GM18498 (cell line): Measurements from ENCODE around the gene TMEM117.
"Not testable (repeated sequence)": the region's sequence is repeated elsewhere in the genome, so short reads cannot be mapped to it uniquely, and the experiment has no call there.

Experiments
- ATAC-seq: cut with Tn5 transposase; IDR thresholded peaks from one replicate; pipeline ENCODE4 v1.9.1; 2021; ENCODE audit warnings: mild to moderate bottlenecking, moderate library complexity; ENCODE audit not compliant: unreplicated experiment

Gene TMEM117

GRCh38 chr12:44193281-44193680, 357.4 kb downstream of the TMEM117 start:
- ATAC-seq = peak; percentile 96

GRCh38 chr12:44195719-44196118, 359.8 kb downstream of the TMEM117 start:
- ATAC-seq = not testable (repeated sequence)

DNA sequence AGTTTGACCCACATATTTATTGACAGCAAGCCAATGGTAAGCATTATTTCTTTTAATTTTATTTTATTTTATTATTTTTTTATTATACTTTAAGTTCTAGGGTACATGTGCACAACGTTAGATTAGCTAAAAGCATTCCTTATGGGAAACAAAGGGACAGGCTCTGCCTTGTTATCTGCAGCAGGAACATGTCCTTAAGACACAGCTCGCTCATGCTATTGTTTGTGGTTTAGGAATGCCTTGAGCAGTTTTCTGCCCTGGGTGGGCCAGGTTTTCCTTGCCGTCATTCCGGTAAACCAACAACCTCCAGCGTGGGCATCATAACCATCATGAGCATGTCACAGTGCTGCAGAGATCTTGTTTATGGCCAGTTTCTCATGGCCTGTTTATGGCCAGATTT, 370.2 kb downstream of the TMEM117 start:
- ATAC-seq = no peak

DNA sequence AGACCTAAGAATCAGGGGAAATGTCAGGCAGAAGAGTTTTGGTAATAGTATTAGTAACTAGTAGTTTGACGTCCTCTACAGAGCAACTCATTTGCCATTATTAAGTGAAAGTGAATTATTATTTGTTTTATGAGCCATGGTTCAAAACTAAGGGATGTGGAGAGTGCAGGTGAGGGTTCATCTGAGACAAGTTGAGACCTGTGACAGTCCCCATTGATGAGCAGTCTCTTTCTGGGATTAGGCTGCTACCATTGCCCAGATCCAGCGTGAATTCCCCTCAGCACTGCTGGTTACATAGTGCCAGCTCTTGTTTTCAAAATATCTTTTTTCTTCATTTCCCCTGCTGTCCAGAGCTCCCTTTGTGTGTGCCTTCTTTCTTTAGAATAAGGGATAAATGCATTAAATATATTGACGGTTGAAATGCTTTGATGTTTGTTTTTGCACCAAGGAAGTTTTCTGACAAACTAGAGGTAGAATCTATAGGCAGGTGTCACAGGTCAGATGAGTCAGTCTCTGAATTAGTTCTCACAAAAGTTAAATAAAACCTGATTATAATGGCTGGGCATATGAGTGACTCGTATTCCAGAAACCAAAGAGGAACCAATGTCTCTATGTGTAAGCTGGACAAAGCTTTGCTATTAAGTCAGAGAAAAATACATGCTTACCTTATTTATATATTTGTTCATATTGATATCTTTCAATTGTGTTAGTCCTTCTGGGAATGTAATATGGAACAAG, 381.4 kb downstream of the TMEM117 start:
- no peak for ATAC-seq

DNA sequence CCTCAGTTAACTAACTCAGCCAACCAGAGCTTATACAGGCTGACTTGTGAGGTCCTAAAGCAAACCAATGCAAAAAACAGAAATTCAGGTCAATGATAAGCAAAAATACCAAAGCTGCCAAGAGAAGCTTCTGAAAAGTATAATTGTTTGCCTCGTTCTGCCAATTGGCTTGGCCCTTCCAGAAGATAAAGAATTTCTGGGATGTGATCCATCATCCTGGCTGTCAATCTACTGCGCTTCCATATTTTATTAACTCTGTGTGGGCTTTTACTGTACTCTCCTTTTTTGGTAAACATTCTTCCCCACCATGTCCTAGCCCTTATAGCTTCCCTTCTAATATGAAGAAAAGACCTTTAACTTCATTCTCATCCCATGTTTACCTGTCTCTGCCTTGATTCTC, 387.9 kb downstream of the TMEM117 start:
- no peak for ATAC-seq

DNA sequence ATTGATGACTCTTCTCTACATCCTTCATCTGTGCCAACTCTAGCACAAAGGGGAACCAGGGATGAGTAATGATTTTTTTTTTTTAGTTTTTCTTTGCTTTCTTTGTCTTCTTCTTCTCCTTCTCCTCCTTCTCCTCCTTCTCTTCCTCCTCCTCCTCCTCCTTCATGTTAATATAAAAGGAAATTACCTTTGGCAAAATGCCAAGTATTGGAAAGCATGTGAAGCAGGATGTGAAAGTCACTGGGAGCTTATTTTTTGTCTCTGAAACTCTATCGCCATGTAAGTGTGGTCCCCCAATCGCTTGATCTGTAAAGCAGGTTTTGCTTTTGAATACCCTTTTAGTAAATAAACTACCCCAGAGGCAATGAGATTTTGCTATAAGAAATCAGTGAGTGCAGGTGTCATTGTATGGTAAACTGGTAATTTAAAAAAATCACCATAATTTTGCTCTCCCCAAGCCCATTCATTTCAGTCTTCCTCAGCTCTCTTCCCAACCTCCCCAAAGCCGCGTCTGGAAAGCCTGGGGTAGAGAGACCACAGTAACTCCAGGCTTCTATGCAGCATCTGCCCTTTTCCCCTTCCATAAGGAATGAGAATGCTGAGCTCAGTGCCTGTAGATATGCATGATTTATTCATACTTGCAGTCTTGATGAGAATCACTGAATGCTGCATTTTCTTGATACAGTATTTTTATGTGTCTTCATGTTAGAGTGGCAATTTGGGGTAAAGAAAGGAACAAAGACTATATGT, 388.7 kb downstream of the TMEM117 start:
- ATAC-seq = no peak

DNA sequence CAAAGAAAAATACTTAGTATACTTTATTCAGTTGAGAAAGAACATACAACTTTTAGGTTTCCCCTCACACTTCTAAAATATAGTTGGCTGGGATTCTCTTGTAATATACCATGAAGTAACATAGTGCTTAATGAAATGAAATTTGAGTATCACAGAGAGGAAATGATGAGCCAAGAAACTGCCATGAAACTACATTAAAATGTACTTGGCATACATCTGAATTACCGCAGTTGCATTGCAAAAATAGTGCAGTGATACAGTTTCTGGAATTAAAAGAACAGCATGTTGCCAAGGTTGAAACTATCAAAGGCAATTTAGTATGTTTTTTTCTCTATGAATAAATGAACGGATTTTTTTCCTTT, 389.2 kb downstream of the TMEM117 start:
- no peak for ATAC-seq

GRCh38 chr12:44227616-44228015, 391.7 kb downstream of the TMEM117 start:
- ATAC-seq = no peak

DNA sequence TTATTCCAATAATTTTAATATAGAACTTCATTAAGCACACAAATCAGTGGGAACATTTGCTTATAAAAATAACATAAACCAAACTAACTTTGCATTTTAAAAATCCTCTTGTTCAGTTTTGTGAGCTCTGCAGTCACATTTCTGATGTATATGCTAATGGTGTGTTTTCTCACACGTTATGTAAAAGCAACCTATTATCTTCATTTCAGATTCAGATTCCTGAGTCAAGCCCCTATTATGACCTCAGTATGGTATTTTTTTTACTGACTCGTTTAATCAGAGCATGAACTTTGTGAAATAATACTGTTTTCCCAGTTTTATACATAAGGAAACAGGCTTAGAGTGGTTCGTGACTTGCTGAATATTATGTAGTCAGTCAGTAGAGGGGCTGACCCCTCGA, 394.0 kb downstream of the TMEM117 start:
- no peak for ATAC-seq

DNA sequence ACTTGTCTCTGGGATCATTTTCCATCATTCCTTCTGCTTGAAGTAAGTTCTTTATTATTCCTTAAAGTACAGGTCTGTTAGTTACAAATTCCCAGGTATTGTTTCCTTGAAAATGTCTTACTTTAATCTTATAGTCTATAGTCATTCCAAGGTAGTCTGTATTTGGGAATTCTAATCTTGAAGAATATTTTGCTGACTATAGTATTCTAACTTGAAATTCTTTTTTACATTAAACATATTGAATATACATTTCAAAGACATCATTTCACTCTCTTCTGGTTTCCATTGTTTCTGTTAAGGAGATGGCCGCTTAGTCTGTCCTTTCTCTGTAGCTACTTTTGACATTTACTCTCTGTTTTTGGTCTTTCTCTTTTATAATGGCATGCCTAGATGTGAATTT, 399.8 kb downstream of the TMEM117 start:
- ATAC-seq = no peak

DNA sequence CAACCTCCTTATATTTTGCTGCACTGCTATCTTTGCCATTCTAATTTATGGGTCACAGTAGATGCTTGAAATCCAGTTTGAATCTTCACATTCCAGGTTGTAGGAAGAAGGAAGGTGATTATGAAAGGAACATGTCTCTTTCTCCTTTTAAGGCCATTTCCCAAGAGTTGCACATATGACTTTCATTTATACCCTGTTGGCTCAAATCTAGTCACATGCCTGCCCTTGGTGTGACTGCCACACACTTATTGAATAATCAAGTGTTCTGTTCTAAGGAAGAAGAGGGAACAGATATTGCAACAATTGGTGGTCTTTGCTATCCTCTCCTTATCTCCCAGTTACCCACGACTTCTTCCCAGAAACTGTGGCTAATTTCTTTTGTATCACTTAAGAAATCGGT, 404.3 kb downstream of the TMEM117 start:
- ATAC-seq = no peak

DNA sequence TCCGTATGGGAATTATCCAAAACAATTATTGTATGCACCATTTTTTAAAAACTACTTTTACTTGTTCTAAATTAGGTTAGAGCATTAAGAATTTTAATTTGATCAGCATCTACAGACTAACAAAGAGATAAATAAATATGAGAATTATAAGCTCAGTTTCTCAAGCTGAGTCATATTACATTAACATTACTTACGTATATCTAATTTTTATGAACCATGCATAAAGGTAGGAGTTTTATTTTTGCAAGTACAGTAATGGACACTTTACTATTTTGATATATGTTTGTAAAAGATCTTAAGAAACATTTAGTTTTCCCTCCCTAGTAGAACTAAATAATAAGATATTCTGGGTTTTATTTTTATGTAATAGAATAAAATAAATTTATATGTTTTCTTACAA, 410.1 kb downstream of the TMEM117 start:
- ATAC-seq = no peak

GRCh38 chr12:44246482-44247105, 410.7 kb downstream of the TMEM117 start:
- no peak for ATAC-seq

GRCh38 chr12:44247588-44247987, 411.7 kb downstream of the TMEM117 start:
- no peak for ATAC-seq

DNA sequence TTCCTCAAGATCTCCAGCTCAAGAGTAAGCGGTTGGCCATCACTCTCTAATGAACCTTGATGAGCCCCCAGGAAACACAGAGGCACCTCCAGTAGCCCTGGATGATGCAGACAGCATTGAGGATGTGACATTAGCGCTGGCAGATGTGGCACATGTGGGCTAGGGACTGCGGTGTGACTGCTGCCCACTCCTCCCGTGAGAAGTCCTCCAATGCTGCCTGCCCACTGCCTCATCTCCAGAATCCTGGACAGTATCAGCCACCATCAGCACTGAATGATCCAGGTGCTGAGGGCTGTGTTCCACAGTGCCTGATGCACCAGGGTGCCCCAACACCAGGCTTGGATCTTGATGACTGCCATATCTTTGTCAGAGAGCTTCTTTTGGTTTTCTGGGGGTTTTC, 412.6 kb downstream of the TMEM117 start:
- no peak for ATAC-seq

GRCh38 chr12:44250440-44250839, 414.6 kb downstream of the TMEM117 start:
- ATAC-seq = not testable (repeated sequence)

DNA sequence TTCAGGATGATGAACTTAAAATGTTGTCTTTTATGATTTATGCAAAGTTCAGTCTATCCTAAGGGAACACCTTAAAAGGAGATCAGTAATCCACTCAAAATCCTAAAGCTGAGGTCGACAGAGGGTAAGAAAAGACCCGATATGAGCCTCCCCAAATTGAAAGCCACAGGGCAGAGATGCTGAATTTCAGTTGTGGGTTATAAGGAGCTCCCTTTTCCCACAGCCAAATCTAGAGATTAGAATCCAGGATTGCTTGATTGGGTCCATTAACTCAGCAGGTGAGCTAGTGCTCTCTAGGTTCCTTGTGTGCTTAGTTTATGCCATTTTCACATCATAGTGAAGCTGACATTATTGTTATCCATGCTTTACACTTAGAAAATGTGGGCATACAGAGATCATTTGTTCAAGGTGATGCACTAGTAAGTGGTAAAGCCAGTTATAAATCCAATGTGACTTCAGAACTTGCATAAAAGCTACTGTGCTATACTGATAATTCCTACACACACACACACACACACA, 417.5 kb downstream of the TMEM117 start:
- no peak for ATAC-seq

DNA sequence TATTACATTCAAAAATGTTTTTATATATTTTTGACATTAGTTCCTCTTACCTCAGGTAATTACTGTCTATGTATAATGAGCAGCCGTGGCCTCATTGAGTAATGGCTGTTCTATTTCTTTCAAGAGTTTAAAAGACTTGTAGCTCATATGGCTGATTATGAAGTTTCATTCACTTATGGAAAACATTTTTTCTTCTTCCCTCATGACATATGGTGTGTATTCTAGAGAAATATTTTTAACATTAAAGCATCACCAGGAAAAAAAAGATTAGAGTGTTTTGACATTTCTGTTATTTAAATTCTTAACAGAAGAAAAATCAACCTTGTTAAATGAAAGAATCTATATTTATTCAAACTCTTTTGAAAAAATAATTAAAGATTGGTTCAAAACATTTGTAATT, 422.4 kb downstream of the TMEM117 start:
- no peak for ATAC-seq

GRCh38 chr12:44259890-44260289, 424.0 kb downstream of the TMEM117 start:
- no peak for ATAC-seq

DNA sequence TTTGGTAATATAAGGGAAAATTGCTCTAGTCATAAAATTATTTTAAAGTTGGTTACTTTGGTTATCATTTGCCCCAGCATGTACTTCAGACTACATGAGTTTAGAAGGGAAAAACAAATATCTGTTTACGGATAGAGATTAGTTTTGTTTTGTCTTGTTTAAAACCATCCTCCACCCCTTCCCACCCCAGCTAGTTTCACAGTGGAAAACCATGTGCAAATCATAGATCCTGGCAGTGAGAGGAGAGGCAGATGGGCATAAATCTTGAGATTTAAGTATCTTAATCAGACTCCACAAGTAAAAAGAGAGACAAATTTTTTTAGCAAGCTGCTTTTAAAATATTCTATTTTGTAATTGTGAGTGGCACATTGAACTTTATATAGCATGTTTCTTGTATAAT, 424.7 kb downstream of the TMEM117 start:
- ATAC-seq = no peak

DNA sequence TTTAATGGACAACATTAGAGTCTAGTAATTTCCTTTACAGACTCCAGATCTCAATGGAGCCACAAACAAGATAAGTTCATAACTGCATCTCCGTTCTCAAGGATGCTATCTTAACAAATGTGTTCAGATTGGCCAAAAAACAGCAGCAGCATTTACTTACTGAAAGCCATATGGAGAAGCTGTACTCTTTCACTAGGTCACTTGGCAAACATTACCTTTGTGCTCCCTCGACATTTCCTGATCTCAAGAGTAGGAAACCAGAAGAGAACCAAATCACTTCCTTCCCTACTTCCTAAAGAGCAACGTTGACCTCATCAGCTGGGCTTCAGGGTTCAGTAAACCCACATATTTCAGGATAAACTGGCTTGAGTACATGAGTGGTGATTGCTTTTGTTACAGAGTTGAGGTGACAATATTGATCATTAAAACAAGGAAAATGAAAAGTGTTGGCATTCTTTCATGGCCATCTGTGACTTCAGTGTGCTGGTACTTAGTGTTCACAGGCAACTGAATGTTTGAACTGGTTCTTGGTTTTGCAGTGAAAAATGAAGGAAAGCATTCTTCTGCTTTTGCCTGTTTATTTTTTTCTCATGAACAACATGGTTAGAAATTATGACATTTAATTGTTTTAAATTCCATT, 449.6 kb downstream of the TMEM117 start:
- no peak for ATAC-seq
